Measurements from ENCODE around the gene CALY.

CALY gene

GRCh38 chr10:133350283-133350949 is 13.7 kb upstream of the CALY start:
- TF ChIP-seq CTCF (IDR thresholded peaks at IDR 0.05; ENCODE audit: low read length, missing control alignments), result no peak
- no peak for DNase-seq (ENCODE audit: low read depth)
- no peak overlapping the region for H3K4me3 ChIP-seq (replicated peaks; ENCODE audit: low read depth, low read length)

- DNase-seq (ENCODE audit: low read depth), result no peak
- no peak overlapping the region for H3K4me3 ChIP-seq (replicated peaks; ENCODE audit: low read depth, low read length)
- no peak for TF ChIP-seq CTCF (IDR thresholded peaks at IDR 0.05; ENCODE audit: low read length, missing control alignments)
Observed at GRCh38 chr10:133349577-133350011, 12.9 kb upstream of the CALY start.

- H3K4me3 ChIP-seq (replicated peaks; ENCODE audit: low read depth, low read length), result no peak overlapping the region
- TF ChIP-seq CTCF (IDR thresholded peaks at IDR 0.05; ENCODE audit: low read length, missing control alignments), result no peak
- DNase-seq (ENCODE audit: low read depth), result no peak
Observed at GRCh38 chr10:133349160-133349568, 12.5 kb upstream of the CALY start.

- no peak for TF ChIP-seq CTCF (IDR thresholded peaks at IDR 0.05; ENCODE audit: low read length, missing control alignments)
- DNase-seq (ENCODE audit: low read depth), result no peak
- no peak overlapping the region for H3K4me3 ChIP-seq (replicated peaks; ENCODE audit: low read depth, low read length)
Observed at GRCh38 chr10:133347710-133348517, 11.2 kb upstream of the CALY start.

GRCh38 chr10:133346413-133346812 is 9.7 kb upstream of the CALY start:
- H3K4me3 ChIP-seq (replicated peaks; ENCODE audit: low read depth, low read length), result no peak overlapping the region
- no peak for TF ChIP-seq CTCF (IDR thresholded peaks at IDR 0.05; ENCODE audit: low read length, missing control alignments)
- no peak for DNase-seq (ENCODE audit: low read depth)

GRCh38 chr10:133344236-133344635 is 7.5 kb upstream of the CALY start:
- H3K4me3 ChIP-seq (replicated peaks; ENCODE audit: low read depth, low read length), result no peak overlapping the region
- no peak for DNase-seq (ENCODE audit: low read depth)
- TF ChIP-seq CTCF (IDR thresholded peaks at IDR 0.05; ENCODE audit: low read length, missing control alignments), result no peak

Measured in fibroblast of pulmonary artery (primary cell).